ENCODE results near the gene TOM1L1.

- no peak for TF ChIP-seq POLR2AphosphoS5 (IDR thresholded peaks at IDR 0.05)
- TF ChIP-seq EP300 (IDR thresholded peaks at IDR 0.05) = no peak
- TF ChIP-seq POLR2A (IDR thresholded peaks at IDR 0.05) = no peak
These were observed 16.1 kb downstream of the TOM1L1 start for GRCh38 chr17:54916721-54917120.

All from gastroesophageal sphincter (tissue), 2 donors.